GM18508 (cell line): Measurements from ENCODE around the gene MDP1.
"Not testable (repeated sequence)": the region's sequence is repeated elsewhere in the genome, so short reads cannot be mapped to it uniquely, and the experiment has no call there.

Experiments used
- ATAC-seq: cut with Tn5 transposase; IDR thresholded peaks from one replicate; pipeline ENCODE4 v1.9.1; 2021; ENCODE audit warnings: moderate number of reproducible peaks; ENCODE audit not compliant: insufficient read depth, unreplicated experiment

MDP1 gene

GRCh38 chr14:24252289-24253124 is 36.6 kb upstream of the MDP1 start:
- ATAC-seq = no peak

GRCh38 chr14:24251880-24252288 is 36.0 kb upstream of the MDP1 start:
- no peak for ATAC-seq

- no peak for ATAC-seq
These were observed 34.5 kb upstream of the MDP1 start for GRCh38 chr14:24250354-24250753.

- no peak for ATAC-seq
These were observed 33.6 kb upstream of the MDP1 start for GRCh38 chr14:24249230-24250021.

- ATAC-seq = no peak
These were observed 31.6 kb upstream of the MDP1 start for GRCh38 chr14:24247422-24247821.

GRCh38 chr14:24246765-24247212 is 30.9 kb upstream of the MDP1 start:
- ATAC-seq = no peak

- not testable (repeated sequence) for ATAC-seq
These were observed 29.5 kb upstream of the MDP1 start for GRCh38 chr14:24245350-24245749.

- no peak for ATAC-seq
These were observed 27.5 kb upstream of the MDP1 start for GRCh38 chr14:24243336-24243836.

GRCh38 chr14:24241829-24242443 is 26.1 kb upstream of the MDP1 start:
- peak; percentile 44 for ATAC-seq

GRCh38 chr14:24240110-24240918 is 24.4 kb upstream of the MDP1 start:
- no peak for ATAC-seq

- ATAC-seq = no peak
These were observed 22.7 kb upstream of the MDP1 start for GRCh38 chr14:24238527-24239037.

- ATAC-seq = no peak
These were observed 22.3 kb upstream of the MDP1 start for GRCh38 chr14:24238123-24238522.

- no peak for ATAC-seq
These were observed 21.6 kb upstream of the MDP1 start for GRCh38 chr14:24237463-24237955.

- ATAC-seq = no peak
These were observed 21.0 kb upstream of the MDP1 start for GRCh38 chr14:24236689-24237462.

GRCh38 chr14:24235804-24236688 is 20.2 kb upstream of the MDP1 start:
- no peak for ATAC-seq

- no peak for ATAC-seq
These were observed 18.5 kb upstream of the MDP1 start for GRCh38 chr14:24234095-24235005.

- ATAC-seq = no peak
These were observed 17.6 kb upstream of the MDP1 start for GRCh38 chr14:24233538-24233866.
